NCI-H1092 (cell line): ENCODE results near the gene MYL7.
"Not testable (repeated sequence)": the region's sequence is repeated elsewhere in the genome, so short reads cannot be mapped to it uniquely, and the experiment has no call there.

Source experiments
- DNase-seq: peaks from one replicate; lab custom pipeline; 2025; lab: John Stamatoyannopoulos, UW

Gene MYL7

GRCh38 chr7:44131173-44132029, 9.7 kb downstream of the MYL7 start:
- DNase-seq = peak; percentile 16

- no peak for DNase-seq
Observed at GRCh38 chr7:44128721-44129582, 12.2 kb downstream of the MYL7 start.

GRCh38 chr7:44127161-44127560, 14.0 kb downstream of the MYL7 start:
- no peak for DNase-seq

- DNase-seq = not testable (repeated sequence)
Observed at GRCh38 chr7:44126574-44126973, 14.6 kb downstream of the MYL7 start.

GRCh38 chr7:44124822-44125202, 16.3 kb downstream of the MYL7 start:
- no peak for DNase-seq

GRCh38 chr7:44123190-44124003, 17.7 kb downstream of the MYL7 start, which contains the start of gene POLD2:
TSS of gene POLD2 (minus strand) at chr7:44123548. CDS start at chr7:44122053, 1,495 bp downstream.
- DNase-seq = peak; percentile 98

- no peak for DNase-seq
Observed at GRCh38 chr7:44122529-44122928, 18.6 kb downstream of the MYL7 start.

GRCh38 chr7:44121761-44122420, 19.2 kb downstream of the MYL7 start:
- no peak for DNase-seq

- no peak for DNase-seq
Observed at GRCh38 chr7:44120395-44120794, 20.7 kb downstream of the MYL7 start.

- no peak for DNase-seq
Observed at GRCh38 chr7:44119829-44120380, 21.2 kb downstream of the MYL7 start.

GRCh38 chr7:44117801-44118429, 23.2 kb downstream of the MYL7 start:
- no peak for DNase-seq

GRCh38 chr7:44116789-44117666, 24.1 kb downstream of the MYL7 start:
- no peak for DNase-seq

- no peak for DNase-seq
Observed at GRCh38 chr7:44116087-44116788, 24.9 kb downstream of the MYL7 start.

GRCh38 chr7:44114586-44115310, 26.4 kb downstream of the MYL7 start:
- DNase-seq = no peak

- no peak for DNase-seq
Observed at GRCh38 chr7:44113764-44114354, 27.3 kb downstream of the MYL7 start.

- no peak for DNase-seq
Observed at GRCh38 chr7:44112997-44113763, 28.0 kb downstream of the MYL7 start.
